Fibroblast of the conjunctiva (primary cell): ENCODE results near the gene SLC25A24.
A peak's percentile ranks its signal among the peaks of the same experiment; 100 is the strongest.
"Not testable (repeated sequence)": the region's sequence is repeated elsewhere in the genome, so short reads cannot be mapped to it uniquely, and the experiment has no call there.

ENCODE experiments used
- DNase-seq: peaks from one replicate; pipeline ENCODE4 v3.0.0-alpha.2; 2010; ENCODE audit warnings: low read depth

Gene SLC25A24

DNA sequence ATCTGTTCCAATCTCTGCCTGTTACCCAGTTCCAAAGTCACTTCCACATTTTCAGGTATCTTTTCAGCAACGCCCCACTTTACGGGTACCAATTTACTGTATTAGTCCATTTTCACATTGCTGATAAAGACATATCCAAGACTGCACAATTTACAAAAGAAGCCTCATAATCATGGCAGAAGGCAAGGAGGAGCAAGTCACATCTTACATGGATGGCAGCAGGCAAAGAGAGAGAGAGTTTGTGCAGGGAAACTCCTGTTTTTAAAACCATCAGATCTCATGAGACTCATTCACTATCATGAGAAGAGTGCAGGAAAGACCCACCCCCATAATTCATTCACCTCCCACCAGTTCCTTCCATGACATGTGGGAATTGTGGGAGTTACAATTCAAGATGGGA lies 67.0 kb downstream of the SLC25A24 start:
- DNase-seq = not testable (repeated sequence)

DNA sequence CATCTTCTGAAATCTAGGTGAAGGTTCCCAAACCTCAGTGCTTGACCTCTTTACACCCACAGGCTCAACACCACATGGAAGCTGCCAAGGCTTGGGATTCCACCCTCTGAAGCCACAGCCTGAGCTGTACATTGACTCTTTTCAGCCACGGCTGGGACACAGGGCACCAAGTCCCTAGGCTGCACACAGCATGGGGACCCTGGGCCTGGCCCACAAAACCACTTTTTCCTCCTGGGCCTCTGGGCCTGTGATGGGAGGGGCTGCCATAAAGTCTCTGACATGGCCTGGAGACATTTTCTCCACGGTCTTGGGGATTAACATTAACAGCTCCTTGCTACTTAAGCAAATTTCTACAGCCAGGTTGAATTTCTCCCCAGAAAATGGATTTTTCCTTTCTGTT lies 67.8 kb downstream of the SLC25A24 start:
- DNase-seq = not testable (repeated sequence)

DNA sequence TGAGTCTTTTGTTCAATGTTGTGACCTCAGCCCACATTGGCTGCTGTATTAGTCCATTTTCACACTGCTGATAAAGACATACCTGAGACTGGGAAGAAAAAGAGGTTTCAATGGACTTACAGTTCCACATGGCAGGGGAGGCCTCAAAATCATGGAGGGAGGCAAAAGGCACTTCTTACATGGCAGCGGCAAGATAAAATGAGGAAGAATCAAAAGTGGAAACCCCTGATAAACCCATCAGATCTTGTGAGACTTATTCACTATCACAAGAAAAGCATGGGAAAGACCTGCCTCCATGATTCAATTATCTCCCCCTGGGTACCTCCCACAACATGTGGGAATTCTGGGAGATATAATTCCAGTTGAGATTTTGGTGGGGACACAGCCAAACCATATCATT lies 68.9 kb downstream of the SLC25A24 start:
- not testable (repeated sequence) for DNase-seq

DNA sequence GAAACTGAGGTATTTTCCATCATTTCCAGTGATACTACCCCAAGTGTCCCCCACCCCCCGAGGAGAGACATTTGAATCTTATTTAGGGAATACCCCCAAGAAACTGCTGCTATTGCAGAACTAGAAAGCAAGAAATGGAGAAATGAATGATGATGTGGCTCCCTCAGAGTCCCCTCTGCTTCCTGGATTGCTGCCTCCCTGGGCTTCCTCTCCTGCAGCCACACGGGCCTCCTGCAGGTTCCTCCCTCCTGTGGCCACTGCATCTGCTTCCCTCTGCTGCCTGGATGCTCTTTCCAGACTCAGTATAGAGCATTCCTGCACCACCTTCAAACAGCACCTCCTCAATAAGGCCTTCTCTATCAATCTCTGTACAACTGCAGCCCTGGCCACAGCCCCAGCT lies 69.3 kb downstream of the SLC25A24 start:
- no peak for DNase-seq

DNA sequence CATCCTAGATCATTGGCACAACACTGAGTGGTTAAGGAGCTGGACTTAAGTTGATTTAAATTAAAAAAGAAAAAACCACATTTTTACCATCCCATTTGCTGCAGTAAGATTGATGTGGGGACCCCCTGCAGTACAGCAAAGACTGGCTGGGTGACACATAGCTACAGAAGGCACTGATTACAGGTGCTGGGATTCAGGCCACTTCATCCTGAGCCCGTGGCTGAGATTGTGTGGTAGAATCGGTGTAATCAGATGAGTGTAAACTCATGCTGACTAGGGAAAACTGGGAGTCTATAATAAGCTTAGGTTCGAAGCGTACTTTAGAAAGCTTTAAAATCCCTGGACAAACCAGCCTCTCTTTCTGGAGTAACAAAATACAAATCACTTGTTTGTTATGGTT lies 70.1 kb downstream of the SLC25A24 start:
- DNase-seq = no peak

DNA sequence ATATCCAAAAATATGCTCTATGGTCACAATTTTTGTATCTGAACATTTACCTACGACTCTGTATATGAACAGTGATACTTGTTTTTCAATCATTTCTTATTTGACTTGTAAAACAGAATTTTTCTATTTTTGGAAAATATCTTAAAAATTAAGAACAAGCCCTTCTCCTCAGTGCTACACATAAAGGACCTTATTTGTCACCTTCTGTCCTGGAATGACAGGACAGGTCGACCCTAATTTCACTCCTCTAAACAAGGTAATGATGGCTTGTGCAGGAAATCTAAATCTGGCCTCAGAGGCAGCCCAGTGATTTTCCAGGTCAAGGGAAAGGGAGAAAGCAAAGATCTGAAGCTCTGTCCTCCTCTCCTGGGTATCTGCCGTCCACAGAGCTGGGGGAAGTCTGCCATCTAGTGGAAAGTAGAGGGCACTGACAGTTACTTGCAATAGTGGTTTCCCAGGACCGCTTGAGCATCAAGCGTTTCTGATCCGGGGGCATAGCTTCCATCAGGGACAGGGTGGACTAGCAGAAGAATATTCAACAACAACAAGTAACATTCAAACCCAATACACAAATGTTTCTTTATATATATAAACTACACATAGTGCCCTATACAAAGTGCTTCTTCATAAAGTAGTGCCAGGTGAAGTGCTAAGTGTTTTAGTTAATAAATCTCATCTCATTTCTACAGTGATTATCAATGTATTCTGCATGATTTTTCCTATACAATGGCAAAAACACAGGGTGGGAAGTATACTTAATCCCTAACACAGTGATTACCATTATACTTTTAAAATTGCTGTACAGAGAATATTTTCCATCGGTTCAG lies 74.6 kb downstream of the SLC25A24 start:
- peak; percentile 71 for DNase-seq

DNA sequence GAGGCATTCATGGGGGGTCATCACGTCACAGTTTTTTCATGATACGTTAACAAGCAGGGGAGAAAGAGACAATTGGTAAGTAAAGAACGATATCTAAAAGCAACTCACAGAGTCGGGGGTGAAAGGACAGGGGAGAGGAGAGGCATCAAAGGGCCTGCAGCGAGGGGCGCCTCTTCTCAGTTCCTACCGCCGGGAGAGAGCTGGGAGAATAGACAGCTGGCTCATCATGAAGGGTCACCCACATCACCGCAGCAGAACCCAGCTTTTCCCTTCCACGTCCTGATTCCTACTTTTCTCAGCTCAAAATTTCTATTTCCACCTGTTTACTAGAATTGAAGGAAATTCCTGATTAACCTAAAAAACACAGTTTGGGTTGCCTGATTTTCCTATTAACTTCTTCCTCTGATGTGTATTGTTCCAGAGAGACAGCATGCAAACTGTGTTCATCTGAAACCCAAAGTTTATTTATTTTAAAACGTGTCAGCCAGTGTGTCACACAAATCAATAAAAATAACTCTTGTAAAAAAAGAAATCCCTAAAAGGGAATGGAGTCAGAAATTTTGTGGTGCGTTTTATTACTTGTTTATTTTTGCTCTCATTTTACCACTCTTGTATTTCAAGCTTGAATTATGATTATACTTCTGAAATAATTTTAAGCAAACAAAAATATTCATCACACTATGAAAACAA lies 75.4 kb downstream of the SLC25A24 start:
- no peak for DNase-seq

DNA sequence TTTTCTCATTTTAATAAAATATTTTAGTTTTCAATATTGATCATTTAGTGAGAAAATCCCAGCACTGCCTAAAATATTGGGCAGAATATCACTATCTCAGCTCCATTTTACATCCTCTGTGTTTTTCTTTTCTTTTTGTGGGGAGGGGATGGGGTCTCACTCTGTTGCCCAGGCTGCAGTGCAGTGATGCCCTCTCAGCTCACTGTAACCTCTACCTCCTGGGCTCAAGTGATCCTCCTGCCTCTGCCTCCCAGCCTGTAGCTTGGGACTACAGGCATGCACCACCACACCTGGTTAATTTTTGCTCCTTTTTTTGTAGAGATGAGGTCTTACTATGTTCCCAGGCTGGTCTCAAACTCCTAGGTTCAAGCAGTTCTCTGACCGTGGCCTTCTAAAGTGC lies 76.1 kb downstream of the SLC25A24 start:
- no peak for DNase-seq

DNA sequence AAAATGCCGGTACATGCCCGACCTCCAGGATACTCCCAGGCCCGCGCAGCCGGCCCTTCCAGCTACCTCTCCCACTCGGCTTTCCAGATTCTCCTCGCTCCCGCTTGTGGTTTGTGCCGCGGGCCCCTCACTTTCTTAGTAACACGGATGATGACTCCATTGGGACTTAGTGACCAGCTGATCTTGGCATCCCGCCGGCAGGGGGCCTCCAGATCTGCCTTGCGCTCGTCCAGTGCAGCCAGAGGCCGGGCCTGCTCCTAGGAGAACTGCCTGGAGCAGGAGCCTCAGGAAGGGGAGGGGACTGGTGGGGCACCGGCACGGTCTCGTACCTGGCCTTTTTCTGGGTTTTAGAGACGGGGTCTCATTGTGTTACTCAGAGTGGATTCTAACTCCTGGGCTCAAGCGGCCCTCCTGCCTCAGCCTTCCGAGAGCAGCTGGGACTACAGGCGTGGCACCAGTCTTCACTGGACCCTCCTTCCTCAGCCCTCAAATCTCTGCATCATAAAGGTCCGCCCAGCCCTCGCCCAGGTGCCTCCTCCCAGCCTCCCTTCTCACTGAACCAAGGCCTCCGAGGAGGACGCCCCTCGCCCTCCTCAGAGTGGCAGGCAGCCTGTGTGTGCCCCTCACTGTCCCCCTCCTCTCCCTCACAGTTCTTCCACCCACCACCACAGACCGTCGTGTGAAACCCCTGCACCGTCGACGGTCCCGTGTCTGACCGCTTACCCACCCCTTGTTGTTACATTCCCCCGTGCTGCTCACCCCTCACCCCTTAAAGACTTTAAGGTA lies 78.6 kb downstream of the SLC25A24 start:
- DNase-seq = no peak

DNA sequence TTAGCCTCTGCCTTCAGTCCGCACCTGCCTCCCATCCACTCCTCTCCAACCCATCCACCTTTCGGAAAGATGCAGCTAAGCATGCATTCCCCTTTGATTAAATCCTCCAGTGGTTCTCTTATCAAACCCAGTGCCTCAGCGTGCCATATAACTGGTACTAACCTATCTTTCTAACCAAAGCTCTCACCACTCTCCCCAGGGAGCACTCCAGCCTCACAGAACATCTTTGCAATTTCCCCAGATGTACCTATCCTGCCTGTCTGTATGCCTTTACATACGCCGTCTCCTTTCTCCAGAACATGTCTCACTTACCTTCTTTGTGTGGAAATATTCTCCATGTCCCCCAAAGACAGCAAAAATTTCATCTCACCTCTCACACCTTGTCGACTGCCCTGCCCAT lies 80.0 kb downstream of the SLC25A24 start:
- DNase-seq = no peak

DNA sequence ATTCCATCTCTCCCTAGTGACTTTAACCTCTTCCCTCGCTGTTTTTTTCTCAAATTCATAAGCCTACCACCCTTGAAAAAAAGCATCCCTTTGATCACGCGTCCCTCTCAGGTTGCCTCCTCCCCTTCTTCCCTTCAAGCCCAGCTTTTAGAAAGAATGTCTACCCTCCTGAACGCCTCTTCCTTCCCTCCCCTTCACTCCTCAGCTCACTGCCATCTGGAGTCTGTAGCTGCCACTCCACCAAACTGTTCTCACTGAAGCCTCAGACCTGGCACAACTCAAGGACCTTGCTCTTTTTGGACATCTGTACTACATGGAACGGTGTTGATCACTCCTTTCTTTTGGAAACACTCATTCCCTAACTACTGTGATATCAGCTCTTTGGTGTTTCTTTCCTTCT lies 80.6 kb downstream of the SLC25A24 start:
- DNase-seq = no peak

DNA sequence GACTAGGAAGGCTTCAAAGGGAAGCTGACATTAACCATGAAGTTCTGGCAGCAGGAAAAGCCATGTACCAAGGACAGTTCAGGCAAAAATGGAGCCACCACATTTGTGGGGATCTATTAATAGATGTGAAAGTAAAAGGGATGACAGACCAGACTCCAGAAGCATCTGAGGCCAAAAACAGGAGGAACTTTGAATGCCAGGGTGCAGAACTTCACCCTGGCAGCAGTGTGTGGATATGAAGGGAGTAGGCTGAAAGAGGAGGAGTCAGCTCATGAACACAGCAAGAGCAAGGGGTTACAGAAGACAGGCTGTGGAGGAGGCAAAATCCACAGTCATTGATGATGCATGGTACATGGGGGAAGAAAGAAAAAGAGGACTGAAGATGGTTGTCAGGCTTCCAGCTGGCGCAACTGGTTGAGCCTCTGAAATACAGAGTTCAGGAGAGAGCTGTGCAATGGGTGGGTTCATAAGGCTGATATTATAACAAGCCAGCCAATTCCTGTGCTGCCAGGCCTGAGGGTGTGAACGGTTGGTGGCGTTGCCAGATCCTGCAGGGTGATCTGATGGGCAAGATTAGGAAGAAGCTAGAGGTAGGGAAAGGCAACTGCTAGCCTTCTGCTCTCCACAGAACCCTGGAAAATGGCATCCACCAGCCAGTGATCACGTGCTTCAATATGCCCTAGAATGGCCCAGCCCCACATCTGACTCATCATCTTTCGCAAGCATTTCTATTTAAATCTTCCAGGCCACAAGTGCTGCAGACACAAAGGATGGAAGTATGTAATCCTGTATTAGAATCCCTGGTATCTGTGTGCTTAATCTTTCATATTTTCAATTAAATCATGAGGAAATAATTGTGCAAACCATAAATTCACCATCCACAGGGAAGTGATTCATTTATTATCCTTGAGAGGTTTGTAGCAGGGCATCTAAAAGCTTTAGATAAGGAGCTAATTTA lies 81.9 kb downstream of the SLC25A24 start:
- DNase-seq = no peak

DNA sequence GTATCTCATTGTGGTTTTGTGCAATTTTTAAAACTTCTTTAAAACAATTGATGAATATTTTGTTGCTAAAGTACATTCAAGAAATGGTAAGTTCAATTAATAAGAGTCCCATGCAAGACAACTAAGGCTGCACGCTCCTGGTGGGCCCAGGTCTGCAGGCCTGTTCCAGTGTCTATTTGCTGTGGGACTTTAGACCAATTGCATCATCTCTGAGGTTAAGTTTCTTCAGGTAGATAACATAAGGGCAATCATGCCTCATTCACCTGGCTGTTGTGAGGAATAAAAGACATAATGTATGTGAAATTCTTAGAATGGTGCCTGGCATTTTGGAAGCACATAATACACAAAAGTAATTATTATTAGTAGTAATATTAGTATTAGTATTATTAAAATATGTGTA lies 82.9 kb downstream of the SLC25A24 start:
- DNase-seq = no peak

DNA sequence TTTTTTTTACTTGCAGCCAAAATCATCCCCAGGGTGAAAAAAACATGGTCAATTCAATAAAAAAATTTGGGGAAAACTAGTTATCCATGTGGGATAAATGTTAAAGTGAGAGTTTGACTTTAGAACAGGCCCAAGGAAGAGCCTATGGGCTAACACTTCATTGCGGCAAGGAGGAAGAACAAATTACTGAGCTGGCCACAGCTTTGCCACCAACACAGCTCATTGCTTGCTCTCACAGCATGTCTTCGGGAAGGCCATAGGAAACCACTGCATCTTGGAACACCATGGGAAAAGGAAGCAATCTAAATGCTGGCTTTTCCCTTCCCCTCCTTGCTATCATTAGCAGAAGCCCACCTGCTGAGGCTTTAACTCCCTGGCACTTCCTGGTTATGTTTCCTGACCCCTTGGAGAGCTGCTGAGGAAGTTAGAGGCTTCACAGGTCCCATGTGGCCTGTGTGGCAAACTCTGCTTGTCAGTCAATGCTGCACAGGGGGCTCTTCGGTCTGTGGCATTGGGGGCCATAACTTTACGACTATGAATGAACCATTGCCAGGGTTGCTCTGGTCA lies 86.0 kb downstream of the SLC25A24 start:
- no peak for DNase-seq

DNA sequence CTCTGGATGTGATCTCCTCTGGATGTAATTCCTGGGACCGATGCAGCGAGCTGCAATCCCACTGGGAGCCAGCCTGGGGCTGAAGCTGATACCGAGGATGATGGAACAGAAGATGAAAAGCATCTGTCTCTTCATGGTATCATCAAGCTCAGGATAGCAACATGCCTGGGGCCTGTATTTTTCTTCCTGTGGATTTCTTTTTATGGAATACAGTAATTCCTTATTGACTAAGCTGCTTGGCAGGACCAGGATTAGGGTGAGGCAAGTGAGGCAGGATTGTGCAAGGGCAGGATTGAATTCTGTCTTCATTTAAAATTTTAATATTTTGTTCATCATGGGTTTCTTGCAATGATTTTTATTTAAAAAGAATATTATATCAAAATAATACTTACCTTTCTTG lies 86.6 kb downstream of the SLC25A24 start:
- no peak for DNase-seq

DNA sequence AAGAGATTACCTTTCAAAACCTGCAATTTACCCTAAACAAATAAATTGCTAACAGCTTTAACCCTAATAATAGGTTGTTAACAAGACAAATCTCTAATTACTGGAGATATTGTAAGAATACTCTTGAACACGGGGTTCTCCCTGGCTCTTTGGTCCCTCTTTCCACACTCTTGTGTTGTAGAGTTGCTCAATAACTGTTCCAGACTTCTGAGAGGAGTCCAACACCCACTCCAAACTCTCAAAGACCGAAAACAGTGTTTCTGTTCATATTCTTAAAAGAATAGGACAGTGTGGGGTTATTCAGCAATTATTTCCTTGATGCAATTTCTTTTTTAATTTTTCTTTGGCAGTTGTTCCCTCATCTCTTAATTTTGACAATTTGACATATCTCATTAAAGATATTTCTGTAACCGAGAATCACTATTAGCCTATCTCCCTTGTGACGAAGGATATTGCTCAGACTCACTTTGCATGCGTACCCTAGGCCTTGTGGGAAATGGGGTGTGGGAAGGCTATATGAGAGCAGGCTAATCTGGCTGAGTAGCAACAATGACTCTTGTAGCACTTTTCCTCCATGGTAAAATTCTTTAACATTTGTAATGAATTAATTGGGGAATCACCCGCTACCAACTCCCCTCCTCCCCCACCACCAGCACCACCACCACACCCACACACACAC lies 90.7 kb downstream of the SLC25A24 start:
- DNase-seq = no peak

DNA sequence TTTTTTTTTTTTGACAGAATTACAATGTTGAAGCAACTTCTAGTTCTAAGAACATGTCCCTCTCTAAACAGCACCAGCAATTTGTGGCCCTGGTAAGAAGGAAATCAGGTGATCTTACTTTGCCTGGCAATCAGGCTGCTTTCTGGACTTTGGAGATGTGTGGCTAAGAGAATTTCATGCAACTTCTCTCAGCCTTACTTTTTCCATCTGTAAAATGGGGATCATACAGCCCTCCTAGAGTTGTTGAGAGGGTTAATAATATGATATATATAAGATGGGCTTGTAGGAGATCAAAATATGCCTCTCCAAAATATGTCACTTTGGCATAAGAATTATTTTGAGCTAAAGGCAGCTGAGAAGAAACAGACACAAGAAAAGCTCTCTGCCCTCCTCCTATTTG lies 92.0 kb downstream of the SLC25A24 start:
- no peak for DNase-seq

DNA sequence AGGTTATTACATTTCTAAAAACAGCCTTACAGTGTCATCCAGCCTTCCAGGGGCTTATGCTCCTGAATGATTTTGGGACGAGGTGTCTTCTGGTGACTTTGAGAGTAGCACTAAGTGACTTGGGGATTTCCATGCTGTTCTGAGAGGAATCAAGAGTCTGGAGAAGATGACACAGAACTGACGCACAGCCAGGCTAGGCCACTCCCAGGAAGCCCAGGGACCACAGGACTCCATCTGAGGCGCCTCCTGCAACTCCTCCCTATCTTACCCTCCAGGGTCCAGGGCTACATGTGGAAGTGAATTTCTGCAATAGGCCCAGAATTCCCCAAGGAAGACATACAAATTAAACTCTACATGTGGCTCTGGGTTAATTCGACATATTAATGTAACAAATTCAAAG lies 92.5 kb downstream of the SLC25A24 start:
- no peak for DNase-seq

DNA sequence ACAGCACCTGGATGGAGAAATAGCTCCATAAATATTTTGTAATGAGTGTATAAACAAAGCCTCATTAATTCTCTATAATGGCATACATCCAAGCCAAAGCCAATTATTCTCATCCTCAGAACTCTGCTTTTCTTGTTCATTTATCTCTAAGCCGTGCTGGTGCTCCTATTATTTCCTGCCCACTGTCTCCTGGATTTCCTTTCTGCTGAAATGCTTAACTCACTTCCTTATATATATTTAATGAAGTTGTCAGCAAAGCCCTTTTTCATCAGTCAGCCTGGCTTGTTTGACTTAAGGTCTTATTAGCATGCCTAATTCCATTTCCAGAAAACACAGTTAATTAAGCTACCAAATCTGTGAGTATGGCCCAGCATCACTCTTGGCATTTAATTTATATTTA lies 93.4 kb downstream of the SLC25A24 start:
- DNase-seq = no peak

DNA sequence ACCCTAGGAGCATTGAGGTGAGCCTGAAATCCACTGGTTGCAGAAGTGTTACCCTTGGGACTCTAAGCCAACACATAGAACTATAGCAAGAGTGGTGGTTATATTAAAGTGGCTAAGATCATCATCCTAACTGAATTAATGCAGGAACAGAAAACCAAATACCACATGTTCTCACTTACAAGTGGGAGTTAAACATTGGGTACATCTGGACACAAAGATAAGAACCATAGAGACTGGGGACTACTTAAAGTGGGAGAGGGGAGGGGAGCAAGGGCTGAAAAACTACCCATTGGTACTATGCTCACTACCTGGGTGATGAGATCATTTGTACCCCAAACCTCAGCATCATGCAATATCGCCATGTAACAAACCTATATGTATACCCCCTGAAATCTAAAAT lies 100.0 kb downstream of the SLC25A24 start:
- DNase-seq = no peak

DNA sequence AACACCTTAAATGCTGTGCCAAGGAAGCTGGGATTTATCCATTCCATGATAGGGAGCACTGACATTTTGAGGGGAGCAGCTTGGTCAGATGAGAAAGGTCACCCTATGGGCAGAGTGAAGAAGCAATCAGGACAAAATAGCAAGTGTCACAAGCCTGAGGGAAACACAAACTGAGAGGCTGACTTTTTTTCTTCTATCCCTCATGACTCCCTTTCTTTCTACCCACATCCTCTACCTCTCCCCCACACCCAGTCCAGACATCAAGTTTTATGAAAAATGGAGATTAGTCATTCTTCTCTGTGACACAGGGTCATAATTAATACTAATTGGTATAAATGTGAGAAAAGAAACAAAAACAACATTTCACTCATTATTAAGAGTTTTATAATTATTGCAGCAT lies 103.1 kb downstream of the SLC25A24 start:
- DNase-seq = no peak
